Measurements from ENCODE around the gene CDKN2AIPNL. TPM values are rescaled to one million over a fixed set of nuclear protein-coding genes. Genes with fewer than 3 reads are reported as not detected.
"Not testable (repeated sequence)": the region's sequence is repeated elsewhere in the genome, so short reads cannot be mapped to it uniquely, and the experiment has no call there.

CDKN2AIPNL gene
- total RNA-seq, 4 donors from 2014 or later, result 3.2 to 18.7 (median 12.9) TPM; not detected in 1

- Histone ChIP-seq H3K27me3 (no peaks in the 10 kb centered on the region), H3K27ac (no peak overlapping the region), H3K4me3 (no peak overlapping the region), H3K9me3 (no peaks in the 10 kb centered on the region), H3K4me1 (no peaks in the 10 kb centered on the region), H3K36me3 (no peaks in the 10 kb centered on the region)
- TF ChIP-seq POLR2AphosphoS5 (IDR thresholded peaks at IDR 0.05) (no peak), EP300 (IDR thresholded peaks at IDR 0.05; ENCODE audit: low read depth) (no peak), POLR2A (IDR thresholded peaks at IDR 0.05) (no peak)
- TF ChIP-seq, protein P1, sequence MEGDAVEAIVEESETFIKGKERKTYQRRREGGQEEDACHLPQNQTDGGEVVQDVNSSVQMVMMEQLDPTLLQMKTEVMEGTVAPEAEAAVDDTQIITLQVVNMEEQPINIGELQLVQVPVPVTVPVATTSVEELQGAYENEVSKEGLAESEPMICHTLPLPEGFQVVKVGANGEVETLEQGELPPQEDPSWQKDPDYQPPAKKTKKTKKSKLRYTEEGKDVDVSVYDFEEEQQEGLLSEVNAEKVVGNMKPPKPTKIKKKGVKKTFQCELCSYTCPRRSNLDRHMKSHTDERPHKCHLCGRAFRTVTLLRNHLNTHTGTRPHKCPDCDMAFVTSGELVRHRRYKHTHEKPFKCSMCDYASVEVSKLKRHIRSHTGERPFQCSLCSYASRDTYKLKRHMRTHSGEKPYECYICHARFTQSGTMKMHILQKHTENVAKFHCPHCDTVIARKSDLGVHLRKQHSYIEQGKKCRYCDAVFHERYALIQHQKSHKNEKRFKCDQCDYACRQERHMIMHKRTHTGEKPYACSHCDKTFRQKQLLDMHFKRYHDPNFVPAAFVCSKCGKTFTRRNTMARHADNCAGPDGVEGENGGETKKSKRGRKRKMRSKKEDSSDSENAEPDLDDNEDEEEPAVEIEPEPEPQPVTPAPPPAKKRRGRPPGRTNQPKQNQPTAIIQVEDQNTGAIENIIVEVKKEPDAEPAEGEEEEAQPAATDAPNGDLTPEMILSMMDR (IDR thresholded peaks at IDR 0.05), result no peak
- in situ Hi-C loops (cut with MboI; ENCODE audit: low pct_ligation_motif_present in 1 of 4, low pct_unique_long_range_greater_than_20kb in 1 of 4, low sequenced_read_pairs in 3 of 4) (no loop called here), intact Hi-C loops (cut with DNase I; ENCODE audit: low total_unique reads) (no loop called here)
- 76% methylated on average over 7 of the region's 7 CpGs; no CpG with 5 or more reads in 1 of the 2 donors for WGBS, 2 donors (ENCODE audit: low coverage in 1 of 2)
- no peak for DNase-seq
Measured at GRCh38 chr5:134426361-134426760, 14.7 kb upstream of the CDKN2AIPNL start.

DNA sequence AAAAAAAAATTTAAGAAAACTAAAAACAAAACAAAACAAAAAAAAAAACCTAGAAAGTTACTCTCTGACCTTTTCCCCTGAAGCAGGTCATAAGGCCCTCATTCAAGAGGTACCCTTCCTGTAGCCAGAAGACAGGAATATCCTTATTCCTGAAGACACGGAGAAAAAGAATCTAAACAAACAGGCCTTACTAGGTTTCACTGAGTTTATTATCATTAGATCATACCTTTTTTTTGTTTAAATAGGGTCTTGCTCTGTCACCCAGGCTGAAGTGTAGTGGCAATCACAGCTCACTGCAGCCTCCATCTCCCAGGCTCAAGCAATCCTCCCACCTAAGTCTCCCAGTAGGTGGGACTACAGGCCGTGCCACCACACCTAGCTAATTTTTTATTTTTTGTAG lies 11.7 kb upstream of the CDKN2AIPNL start:
- in situ Hi-C loops (cut with MboI; ENCODE audit: low pct_ligation_motif_present in 1 of 4, low pct_unique_long_range_greater_than_20kb in 1 of 4, low sequenced_read_pairs in 3 of 4) (loop anchor here in 3 of 4 donors (25.0 kb wide), 2 partner anchors 89 to 164 kb away; no protein-coding TSS in a partner anchor), intact Hi-C loops (cut with DNase I; ENCODE audit: low total_unique reads) (no loop called here)
- WGBS, 2 donors (ENCODE audit: low coverage in 1 of 2), result 50 to 73% methylated on average over 1 to 2 of the region's 2 CpGs
- H3K27ac ChIP-seq, result no peak overlapping the region
- H3K4me3 ChIP-seq, result no peak overlapping the region
- DNase-seq, result no peak
- TF ChIP-seq, protein P1 (IDR thresholded peaks at IDR 0.05), result no peak
- TF ChIP-seq POLR2AphosphoS5 (IDR thresholded peaks at IDR 0.05) (no peak), POLR2A (IDR thresholded peaks at IDR 0.05) (no peak), EP300 (IDR thresholded peaks at IDR 0.05; ENCODE audit: low read depth) (no peak)
- no peaks in the 10 kb centered on the region for H3K27me3 ChIP-seq
- H3K9me3 ChIP-seq, result peaks cover 0 to 4% of the 10 kb centered on the region in 2 donors
- H3K36me3 ChIP-seq, result no peaks in the 10 kb centered on the region
- H3K4me1 ChIP-seq, result no peaks in the 10 kb centered on the region

- Histone ChIP-seq H3K36me3 (no peaks in the 10 kb centered on the region), H3K9me3 (peaks cover 0 to 4% of the 10 kb centered on the region in 2 donors), H3K27me3 (no peaks in the 10 kb centered on the region), H3K4me3 (no peak overlapping the region), H3K4me1 (peaks cover 0 to 4% (median 2%) of the 10 kb centered on the region in 4 donors), H3K27ac (no peak overlapping the region)
- no peak for DNase-seq
- TF ChIP-seq, protein P1 (IDR thresholded peaks at IDR 0.05), result no peak
- no peak for TF ChIP-seq POLR2A (IDR thresholded peaks at IDR 0.05)
- in situ Hi-C loops (cut with MboI; ENCODE audit: low pct_ligation_motif_present in 1 of 4, low pct_unique_long_range_greater_than_20kb in 1 of 4, low sequenced_read_pairs in 3 of 4) (loop anchor here in 3 of 4 donors (25.0 kb wide), 2 partner anchors 89 to 164 kb away; no protein-coding TSS in a partner anchor), intact Hi-C loops (cut with DNase I; ENCODE audit: low total_unique reads) (no loop called here)
- 90 to 97% methylated on average over 4 to 7 of the region's 7 CpGs for WGBS, 2 donors (ENCODE audit: low coverage in 1 of 2)
Measured at GRCh38 chr5:134422791-134423365, 11.2 kb upstream of the CDKN2AIPNL start.

DNA sequence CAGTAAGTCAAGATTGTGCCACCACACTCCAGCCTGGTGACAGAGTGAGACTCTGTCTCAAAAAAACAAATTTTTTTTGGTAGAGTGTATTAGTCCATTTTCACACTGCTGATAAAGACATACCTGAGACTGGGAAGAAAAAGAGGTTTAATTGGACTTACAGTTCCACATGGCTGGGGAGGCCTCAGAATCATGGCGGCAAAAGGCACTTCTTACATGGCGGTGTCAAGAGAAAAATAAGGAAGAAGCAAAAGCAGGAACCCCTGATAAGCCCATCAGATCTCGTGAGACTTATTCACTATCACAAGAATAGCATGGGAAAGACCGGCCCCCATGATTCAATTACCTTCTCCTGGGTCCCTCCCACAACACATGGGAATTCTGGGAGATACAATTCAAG lies 9.4 kb upstream of the CDKN2AIPNL start:
- peaks cover 0 to 23% (median 10%) of the 10 kb centered on the region in 4 donors for H3K4me1 ChIP-seq
- in situ Hi-C loops (cut with MboI; ENCODE audit: low pct_ligation_motif_present in 1 of 4, low pct_unique_long_range_greater_than_20kb in 1 of 4, low sequenced_read_pairs in 3 of 4), result loop anchor here in 3 of 4 donors (25.0 kb wide), 2 partner anchors 91 to 166 kb away; no protein-coding TSS in a partner anchor
- DNase-seq; H3K27ac ChIP-seq; H3K27me3 ChIP-seq; intact Hi-C loops (cut with DNase I; ENCODE audit: low total_unique reads); H3K36me3 ChIP-seq; H3K4me3 ChIP-seq; H3K9me3 ChIP-seq: not testable (repeated sequence)
- 87 to 98% methylated on average over 4 of the region's 4 CpGs for WGBS, 2 donors (ENCODE audit: low coverage in 1 of 2)
